Islet precursor cell (in vitro differentiated cells): ENCODE data around the gene PRDM15.
"Not testable (repeated sequence)": the region's sequence is repeated elsewhere in the genome, so short reads cannot be mapped to it uniquely, and the experiment has no call there.

Experiments used
- DNase-seq: peaks from one replicate; pipeline ENCODE4 v3.0.0-alpha.2; 2018

Gene PRDM15

DNA sequence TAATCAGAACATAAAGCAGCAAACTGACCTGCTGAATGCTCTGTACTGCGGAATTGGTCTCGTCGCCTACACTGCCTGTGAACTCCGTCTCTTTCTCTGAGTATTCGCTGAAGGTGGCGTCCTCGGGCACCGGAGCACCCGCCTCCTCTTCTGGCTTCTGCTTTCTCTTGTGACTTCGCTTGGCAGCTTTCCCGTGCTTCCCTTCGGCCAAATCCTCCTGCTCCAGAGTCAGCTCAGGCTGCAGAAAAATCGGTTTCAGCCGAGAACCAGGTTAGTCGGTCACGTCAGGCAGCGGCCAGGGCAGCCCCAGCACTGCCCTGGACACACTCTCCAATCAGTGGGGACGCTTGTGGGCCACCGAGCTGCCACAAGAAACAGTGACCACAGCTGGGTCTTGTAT lies 76.5 kb downstream of the PRDM15 start:
- DNase-seq: peak; percentile 38

DNA sequence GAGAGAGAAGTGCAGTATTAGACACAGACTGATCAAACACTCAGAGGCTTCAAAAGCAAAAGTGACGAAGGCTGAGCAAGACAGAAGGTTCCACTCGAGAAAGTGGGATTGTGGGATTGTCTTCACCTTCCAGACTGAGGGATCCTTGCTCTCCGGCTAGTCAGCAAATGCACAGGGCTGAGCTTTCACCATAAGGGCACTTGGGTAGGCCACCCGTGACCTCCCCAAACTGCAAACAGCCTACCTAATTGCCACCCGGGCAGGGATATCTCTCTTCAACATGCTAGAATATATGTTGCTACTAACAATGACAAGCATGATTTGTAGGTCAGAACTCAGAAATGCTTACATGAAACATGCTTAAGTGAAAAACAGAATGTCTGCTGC lies 77.0 kb downstream of the PRDM15 start:
- DNase-seq: peak; percentile 22

DNA sequence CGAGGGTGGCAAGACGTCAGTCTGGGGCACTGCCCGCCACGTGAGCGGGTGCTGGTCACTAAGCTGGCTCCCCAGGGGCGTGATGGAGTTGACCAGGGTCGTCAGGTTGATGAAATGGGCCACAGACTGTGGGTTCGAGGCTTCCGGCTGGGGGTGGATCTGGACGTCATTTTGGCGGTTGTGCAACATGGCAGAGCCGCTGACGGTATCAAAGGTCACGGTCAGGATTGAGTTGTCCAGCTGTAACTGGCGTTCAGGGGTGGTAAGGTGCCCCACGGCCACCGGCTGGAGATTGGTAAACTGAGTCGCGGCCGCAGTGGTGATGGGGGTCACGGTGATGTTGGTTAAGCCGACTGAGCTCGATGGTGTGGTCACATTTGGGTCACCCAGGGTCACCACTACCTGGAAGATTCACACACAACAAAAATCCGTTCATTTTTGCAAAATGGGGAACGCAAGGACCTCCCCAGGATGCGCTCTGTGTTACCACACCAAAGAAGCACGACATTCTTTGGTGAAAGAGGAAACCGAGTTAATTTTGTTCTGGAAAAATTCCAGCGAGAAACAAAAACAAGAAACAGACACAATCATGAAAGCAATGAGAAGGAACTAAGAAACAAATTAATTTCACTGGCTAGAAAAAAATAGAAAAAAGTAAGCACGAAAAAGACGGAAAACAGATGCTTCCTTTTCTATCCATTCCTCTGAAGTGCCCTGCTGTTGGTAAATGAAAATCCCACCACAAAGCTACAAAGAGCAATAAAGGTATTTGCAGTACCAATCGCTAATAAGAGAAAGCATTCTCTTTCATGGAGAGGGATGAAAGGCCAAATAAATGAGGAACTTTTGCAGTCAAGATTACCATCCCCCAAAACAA lies 77.6 kb downstream of the PRDM15 start:
- DNase-seq: peak; percentile 33

DNA sequence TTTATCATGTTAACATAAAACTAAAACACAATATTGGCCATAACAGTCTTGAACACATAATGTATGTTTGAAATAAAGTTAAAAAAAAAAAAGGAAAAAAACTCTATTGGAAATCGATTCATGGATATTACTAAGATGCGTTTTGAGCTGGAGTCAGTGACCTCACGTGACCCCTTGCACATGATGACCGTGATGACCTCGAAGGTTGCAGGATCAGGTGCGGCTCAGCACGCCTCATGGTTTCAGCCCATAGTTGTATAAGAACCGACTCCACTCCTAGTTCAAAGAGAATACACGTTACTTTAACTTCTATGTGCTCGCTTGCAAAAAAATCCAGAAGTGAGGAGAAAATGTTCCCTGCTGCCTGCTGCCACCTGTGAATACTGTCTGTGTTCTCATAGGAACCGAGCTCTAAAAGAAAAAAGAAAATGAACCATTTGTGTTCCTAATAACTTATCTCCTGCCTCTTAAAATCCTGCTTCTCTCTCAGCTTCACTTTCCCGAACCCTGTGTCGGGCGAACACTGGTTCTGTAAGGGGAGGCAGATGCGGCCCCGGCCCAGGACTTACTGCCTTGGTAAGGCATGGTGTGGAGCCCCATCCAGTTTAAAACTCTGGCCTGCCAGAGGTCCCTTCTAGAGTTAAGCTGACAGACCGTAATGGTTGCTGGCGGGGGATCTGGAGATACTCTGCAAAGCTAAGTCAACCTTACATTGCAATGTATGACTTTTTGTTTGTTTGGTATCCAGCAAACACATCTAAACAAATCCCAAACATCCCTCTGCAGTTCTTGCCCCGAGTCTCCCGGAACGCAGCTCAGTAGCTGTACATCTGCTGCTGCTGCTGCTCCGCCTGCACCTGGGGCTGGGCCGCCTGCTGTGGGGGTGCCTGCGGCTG lies 78.5 kb downstream of the PRDM15 start:
- DNase-seq: peak; percentile 41

- DNase-seq: peak; percentile 53
Measured at GRCh38 chr21:41799763-41800162, 79.4 kb downstream of the PRDM15 start.

- peak; percentile 46 for DNase-seq
Measured at GRCh38 chr21:41798326-41798725, 80.8 kb downstream of the PRDM15 start.

- DNase-seq: peak; percentile 56
Measured at GRCh38 chr21:41796476-41797080, 82.6 kb downstream of the PRDM15 start.

DNA sequence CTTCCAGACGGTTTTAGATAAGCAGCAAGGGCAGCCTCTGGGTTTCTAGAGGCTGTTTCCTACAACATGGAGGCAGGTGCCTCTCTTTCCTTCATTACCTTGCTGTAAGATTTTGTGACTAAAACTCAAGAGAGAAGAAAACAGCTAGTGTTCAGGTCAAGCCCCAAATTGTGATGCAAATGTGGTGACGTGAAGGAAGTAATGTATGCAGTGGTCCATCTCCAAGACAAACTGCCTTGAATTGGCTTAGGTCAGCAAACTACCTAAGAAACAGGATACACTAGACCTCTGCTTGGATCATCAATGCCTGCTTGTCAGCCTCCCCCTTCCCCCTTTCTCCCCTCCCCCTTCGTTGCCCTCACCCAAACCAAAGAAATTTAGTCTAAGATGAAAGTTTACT lies 83.4 kb downstream of the PRDM15 start:
- no peak for DNase-seq

- DNase-seq: no peak
Measured at GRCh38 chr21:41794600-41794999, 84.5 kb downstream of the PRDM15 start.

- no peak for DNase-seq
Measured at GRCh38 chr21:41792711-41793110, 86.4 kb downstream of the PRDM15 start.

DNA sequence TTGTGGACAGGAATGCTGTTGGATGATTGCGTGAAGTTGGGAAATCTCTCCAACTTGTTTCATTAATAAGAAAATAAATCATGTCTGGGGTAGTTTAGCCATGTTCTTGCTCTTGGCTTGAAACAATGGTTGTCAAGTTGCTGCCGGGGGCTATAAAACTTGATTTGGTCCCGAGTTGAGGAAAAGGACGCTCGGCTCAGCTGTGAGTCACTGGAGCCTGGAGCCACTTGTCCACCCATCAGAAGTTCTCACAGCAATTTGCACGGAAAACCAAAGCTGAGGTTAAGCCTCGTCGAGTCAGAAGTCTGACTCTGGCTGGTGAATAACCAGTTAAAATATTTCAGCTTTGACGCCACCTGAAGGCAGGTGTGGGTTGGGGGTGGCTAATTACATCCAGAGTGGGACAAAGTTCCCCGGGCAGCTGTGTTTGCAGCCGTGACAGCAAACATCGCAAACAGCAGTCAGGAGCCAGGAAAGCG lies 92.6 kb downstream of the PRDM15 start:
- DNase-seq: peak; percentile 89

DNA sequence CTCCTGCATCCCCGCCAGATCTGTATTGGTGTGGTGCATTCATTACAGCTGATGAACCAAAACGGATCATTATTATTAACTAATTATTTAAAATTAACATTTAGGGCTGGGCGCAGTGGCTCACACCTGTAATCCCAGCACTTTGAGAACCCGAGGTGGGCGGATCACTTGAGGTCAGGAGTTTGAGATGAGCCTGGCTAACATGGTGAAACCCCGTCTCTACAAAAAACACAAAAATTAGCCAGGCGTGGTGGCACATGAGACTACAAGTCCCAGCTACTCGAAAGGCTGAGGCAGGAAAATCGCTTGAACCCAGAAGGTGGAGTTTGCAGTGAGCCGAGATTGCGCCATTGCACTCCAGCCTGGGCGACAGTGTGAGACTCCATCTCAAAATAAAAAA lies 93.9 kb downstream of the PRDM15 start:
- DNase-seq: not testable (repeated sequence)

DNA sequence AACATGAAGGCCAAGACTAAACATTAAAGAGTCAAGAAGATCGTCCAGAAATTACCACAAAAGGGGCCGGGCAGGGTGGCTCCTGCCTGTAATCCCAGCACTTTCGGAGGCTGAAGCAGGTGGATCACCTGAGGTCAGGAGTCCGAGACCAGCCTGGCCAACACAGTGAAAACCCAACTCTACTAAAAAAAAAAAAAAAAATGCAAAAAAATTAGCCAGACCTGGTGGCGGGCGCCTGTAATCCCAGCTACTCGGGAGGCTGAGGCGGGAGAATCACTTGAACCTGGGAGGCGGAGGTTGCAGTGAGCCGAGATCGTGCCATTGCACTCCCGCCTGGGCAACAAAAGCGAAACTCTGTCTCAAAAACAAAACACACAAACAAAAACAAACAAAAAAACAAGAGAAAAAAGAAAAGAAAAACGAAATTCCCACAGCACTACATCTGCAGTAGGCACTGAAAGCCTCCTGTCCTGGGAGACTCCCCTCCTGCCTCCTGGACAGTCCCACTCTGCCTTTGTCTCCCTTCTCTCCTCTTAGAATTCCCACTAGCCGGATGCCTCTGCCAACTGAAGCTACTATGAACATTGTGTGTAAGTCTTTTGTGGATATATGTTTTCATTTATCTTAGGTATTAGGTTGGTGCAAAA lies 94.6 kb downstream of the PRDM15 start:
- peak; percentile 20 for DNase-seq

- peak; percentile 86 for DNase-seq
Measured at GRCh38 chr21:41783476-41784180, 95.5 kb downstream of the PRDM15 start.

- no peak for DNase-seq
Measured at GRCh38 chr21:41781050-41781410, 98.1 kb downstream of the PRDM15 start.

DNA sequence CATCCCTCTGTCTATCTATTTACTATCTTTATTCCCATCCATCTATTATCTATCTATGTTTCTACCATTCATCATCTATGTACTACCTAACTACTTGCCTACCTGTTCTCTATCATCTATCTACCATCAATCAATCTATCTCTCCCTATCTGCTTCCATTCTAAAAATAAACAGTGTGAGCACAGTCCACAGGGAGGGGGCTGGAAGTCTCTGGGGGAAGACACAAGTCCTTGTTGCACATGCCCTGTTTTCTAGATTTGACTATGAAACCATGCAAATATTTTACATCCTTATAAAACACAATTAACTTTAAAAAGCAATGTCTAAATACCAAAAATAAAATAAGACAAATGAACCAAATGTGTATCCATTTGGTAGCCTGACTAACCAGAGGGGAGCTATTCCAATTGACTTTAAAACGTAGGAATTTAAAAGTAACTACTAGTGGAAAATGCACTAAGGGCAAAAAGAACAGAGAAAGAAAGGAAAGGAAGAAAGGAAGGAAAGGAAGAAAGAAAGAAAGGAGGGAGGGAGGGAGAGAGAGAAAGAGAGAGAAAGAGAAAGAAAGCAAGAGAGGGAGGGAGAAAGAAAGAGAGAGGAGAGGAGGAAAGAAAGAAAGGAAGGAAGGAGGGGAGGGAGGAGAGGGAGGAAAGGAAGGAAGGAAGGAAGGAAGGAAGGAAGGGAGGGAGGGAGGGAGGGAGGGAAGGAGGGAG lies 98.7 kb downstream of the PRDM15 start:
- DNase-seq: no peak

DNA sequence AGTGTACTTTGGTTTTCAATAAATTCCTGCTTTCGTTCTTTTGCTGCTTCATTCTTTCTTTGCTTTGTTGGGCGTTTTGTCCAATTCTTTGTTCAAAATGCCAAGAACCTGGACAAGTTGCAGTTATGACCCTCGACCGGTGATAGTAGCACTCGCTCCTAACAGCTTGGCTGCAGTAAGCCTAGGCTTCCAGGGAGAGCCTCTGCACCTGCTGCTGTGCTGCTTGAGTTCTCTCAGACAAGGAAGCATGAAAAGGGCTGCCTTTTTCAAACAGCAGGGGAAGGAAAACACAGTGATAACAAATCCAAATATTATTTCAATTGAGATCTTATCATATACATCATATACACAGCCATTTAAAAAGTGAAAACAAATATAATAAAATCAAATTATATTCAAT lies 99.5 kb downstream of the PRDM15 start:
- DNase-seq: no peak

GRCh38 chr21:41778930-41779600 lies 100.1 kb downstream of the PRDM15 start:
- no peak for DNase-seq

GRCh38 chr21:41777951-41778815 lies 101.0 kb downstream of the PRDM15 start:
- peak; percentile 94 for DNase-seq

- no peak for DNase-seq
Measured at GRCh38 chr21:41776778-41777177, 102.4 kb downstream of the PRDM15 start.
